ENCODE measurements around the gene FAM227B.

Gene FAM227B

DNA sequence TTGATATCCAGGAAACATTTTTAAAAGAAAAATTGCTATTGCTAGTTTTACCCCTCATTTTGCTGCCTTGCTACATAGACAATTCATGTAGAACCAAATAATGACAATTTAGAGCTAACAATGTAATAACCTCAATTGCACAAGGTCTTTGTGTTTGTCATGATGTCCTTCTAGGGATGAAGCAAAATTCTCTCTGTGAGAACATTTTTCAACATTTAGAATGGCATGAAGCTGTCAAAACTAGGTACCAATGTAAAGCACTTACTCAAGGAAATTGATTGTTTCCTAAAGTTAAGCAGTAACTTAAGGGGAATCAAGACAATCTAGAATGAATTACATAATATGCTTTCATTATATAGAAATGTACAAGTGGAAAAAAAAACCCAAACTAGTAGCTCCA is 205.5 kb downstream of the FAM227B start:
- no peak overlapping the region for H3K27ac ChIP-seq (ENCODE audit: low read depth, low read length, poor library complexity, severe bottlenecking)
- no peaks in the 10 kb centered on the region for H3K27me3 ChIP-seq (ENCODE audit: insufficient read depth, low read length)
- H3F3A ChIP-seq (ENCODE audit: insufficient read depth, low read length): no peaks in the 10 kb centered on the region
- no peaks in the 10 kb centered on the region for H3K9me3 ChIP-seq (ENCODE audit: low read length)
- H3K4me3 ChIP-seq (ENCODE audit: low read depth, low read length, poor library complexity, severe bottlenecking): no peak overlapping the region
- no peaks in the 10 kb centered on the region for H4K20me1 ChIP-seq (ENCODE audit: insufficient read depth, low read length)
- H2AFZ ChIP-seq (ENCODE audit: low read length): no peak overlapping the region
- no peak overlapping the region for H3K4me2 ChIP-seq (ENCODE audit: low read length)
- no peak overlapping the region for H3K9ac ChIP-seq (ENCODE audit: low read length)
- H3K9me2 ChIP-seq (ENCODE audit: low read depth, low read length): no peaks in the 10 kb centered on the region
- H3K79me2 ChIP-seq (ENCODE audit: insufficient read depth, low read length): no peaks in the 10 kb centered on the region
- TF ChIP-seq EZH2 (IDR thresholded peaks at IDR 0.05; ENCODE audit: borderline replicate concordance, low read length): no peak
- TF ChIP-seq, protein P1, sequence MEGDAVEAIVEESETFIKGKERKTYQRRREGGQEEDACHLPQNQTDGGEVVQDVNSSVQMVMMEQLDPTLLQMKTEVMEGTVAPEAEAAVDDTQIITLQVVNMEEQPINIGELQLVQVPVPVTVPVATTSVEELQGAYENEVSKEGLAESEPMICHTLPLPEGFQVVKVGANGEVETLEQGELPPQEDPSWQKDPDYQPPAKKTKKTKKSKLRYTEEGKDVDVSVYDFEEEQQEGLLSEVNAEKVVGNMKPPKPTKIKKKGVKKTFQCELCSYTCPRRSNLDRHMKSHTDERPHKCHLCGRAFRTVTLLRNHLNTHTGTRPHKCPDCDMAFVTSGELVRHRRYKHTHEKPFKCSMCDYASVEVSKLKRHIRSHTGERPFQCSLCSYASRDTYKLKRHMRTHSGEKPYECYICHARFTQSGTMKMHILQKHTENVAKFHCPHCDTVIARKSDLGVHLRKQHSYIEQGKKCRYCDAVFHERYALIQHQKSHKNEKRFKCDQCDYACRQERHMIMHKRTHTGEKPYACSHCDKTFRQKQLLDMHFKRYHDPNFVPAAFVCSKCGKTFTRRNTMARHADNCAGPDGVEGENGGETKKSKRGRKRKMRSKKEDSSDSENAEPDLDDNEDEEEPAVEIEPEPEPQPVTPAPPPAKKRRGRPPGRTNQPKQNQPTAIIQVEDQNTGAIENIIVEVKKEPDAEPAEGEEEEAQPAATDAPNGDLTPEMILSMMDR (IDR thresholded peaks at IDR 0.05; ENCODE audit: low read length): no peak
- no peaks in the 10 kb centered on the region; the same call in 1 of the 2 replicates for H3K36me3 ChIP-seq (ENCODE audit: insufficient read depth, low read length)
- no peaks in the 10 kb centered on the region for H3K4me1 ChIP-seq (ENCODE audit: insufficient read depth, low read length, severe bottlenecking)

DNA sequence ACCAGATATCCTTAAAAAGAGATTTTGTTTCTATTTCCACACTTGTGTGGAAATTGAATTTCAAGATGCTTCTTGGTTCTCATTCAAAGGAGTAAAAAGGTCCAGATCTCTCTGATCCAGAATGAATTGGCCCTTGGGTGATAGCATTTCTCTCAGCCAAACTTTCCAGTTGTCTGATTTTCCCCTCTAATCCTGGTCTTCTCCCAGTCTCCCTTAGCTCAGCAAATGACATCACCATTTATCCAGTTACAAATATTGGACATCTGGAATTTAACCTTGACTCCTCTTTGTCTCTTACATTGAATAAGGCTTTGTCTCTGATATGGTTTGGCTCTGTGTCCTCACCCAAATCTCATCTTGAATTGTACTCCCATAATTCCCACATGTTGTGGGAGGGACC is 207.8 kb downstream of the FAM227B start:
- Histone ChIP-seq H3K27ac (ENCODE audit: low read depth, low read length, poor library complexity, severe bottlenecking) (no peak overlapping the region), H3K9me2 (ENCODE audit: low read depth, low read length) (no peaks in the 10 kb centered on the region), H2AFZ (ENCODE audit: low read length) (no peak overlapping the region), H3K36me3 (ENCODE audit: insufficient read depth, low read length) (no peaks in the 10 kb centered on the region; the same call in 1 of the 2 replicates), H3K4me3 (ENCODE audit: low read depth, low read length, poor library complexity, severe bottlenecking) (no peak overlapping the region), H3K9me3 (ENCODE audit: low read length) (no peaks in the 10 kb centered on the region), H3K27me3 (ENCODE audit: insufficient read depth, low read length) (no peaks in the 10 kb centered on the region), H3F3A (ENCODE audit: insufficient read depth, low read length) (no peaks in the 10 kb centered on the region), H3K79me2 (ENCODE audit: insufficient read depth, low read length) (no peaks in the 10 kb centered on the region), H4K20me1 (ENCODE audit: insufficient read depth, low read length) (no peaks in the 10 kb centered on the region), H3K9ac (ENCODE audit: low read length) (no peak overlapping the region), H3K4me2 (ENCODE audit: low read length) (no peak overlapping the region), H3K4me1 (ENCODE audit: insufficient read depth, low read length, severe bottlenecking) (no peaks in the 10 kb centered on the region)
- TF ChIP-seq EZH2 (IDR thresholded peaks at IDR 0.05; ENCODE audit: borderline replicate concordance, low read length): no peak
- TF ChIP-seq, protein P1 (IDR thresholded peaks at IDR 0.05; ENCODE audit: low read length): no peak

DNA sequence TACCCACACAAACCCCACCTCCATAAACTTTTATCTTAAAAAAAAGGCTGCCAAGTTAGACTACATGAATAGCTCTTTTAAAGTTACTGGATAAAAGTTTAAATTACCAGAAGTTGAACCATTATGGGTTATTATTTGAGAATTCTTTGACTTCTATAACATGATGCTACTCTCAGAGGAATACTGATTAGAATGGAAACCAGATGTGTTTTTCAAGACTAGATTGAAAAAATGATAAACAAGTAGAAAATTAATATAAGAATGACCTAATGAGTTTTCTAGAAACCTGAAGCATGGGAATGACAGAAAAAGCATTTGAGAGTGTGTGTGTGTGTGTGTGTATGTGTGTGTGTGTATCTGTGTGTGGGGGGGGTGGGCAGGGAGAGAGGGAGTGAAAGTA is 210.0 kb downstream of the FAM227B start:
- no peaks in the 10 kb centered on the region for H3K9me2 ChIP-seq (ENCODE audit: low read depth, low read length)
- no peaks in the 10 kb centered on the region for H4K20me1 ChIP-seq (ENCODE audit: insufficient read depth, low read length)
- H3K27ac ChIP-seq (ENCODE audit: low read depth, low read length, poor library complexity, severe bottlenecking): no peak overlapping the region
- TF ChIP-seq, protein P1 (IDR thresholded peaks at IDR 0.05; ENCODE audit: low read length): no peak
- no peak for TF ChIP-seq EZH2 (IDR thresholded peaks at IDR 0.05; ENCODE audit: borderline replicate concordance, low read length)
- H3K4me3 ChIP-seq (ENCODE audit: low read depth, low read length, poor library complexity, severe bottlenecking): no peak overlapping the region
- no peaks in the 10 kb centered on the region for H3K36me3 ChIP-seq (ENCODE audit: insufficient read depth, low read length)
- H3K9me3 ChIP-seq (ENCODE audit: low read length): no peaks in the 10 kb centered on the region
- H3K27me3 ChIP-seq (ENCODE audit: insufficient read depth, low read length): no peaks in the 10 kb centered on the region
- no peak overlapping the region for H3K9ac ChIP-seq (ENCODE audit: low read length)
- no peaks in the 10 kb centered on the region for H3K79me2 ChIP-seq (ENCODE audit: insufficient read depth, low read length)
- no peak overlapping the region for H2AFZ ChIP-seq (ENCODE audit: low read length)
- H3K4me2 ChIP-seq (ENCODE audit: low read length): no peak overlapping the region
- H3F3A ChIP-seq (ENCODE audit: insufficient read depth, low read length): no peaks in the 10 kb centered on the region
- H3K4me1 ChIP-seq (ENCODE audit: insufficient read depth, low read length, severe bottlenecking): no peaks in the 10 kb centered on the region

Data from OCI-LY1 (cell line).